HepG2 (cell line): ENCODE results near the gene MED25. TPM values are rescaled to one million over a fixed set of nuclear protein-coding genes. Genes with fewer than 3 reads are reported as not detected.

Source experiments
- ADNP ChIP-seq: sonication (generic); formaldehyde crosslinking; IDR thresholded peaks from 2 replicates; pipeline ENCODE4 v1.4.0; 2020; ENCODE audit warnings: missing genetic modification reagents
- ATM ChIP-seq: fragments of 450-650 bp; IDR thresholded peaks from 2 replicates; pipeline ENCODE4 v1.7.1; 2017; ENCODE audit warnings: mild to moderate bottlenecking, borderline replicate concordance
- CCAR2 ChIP-seq: fragments of 200-400 bp; formaldehyde crosslinking; optimal IDR thresholded peaks from 2 replicates; pipeline ENCODE3; 2018; ENCODE audit warnings: low read depth, mild to moderate bottlenecking, low read length, moderate library complexity
- ESRRA ChIP-seq: sonication (generic); formaldehyde crosslinking; IDR thresholded peaks from 2 replicates; pipeline ENCODE4 v1.5.1; 2020; ENCODE audit warnings: mild to moderate bottlenecking, low read depth, missing genetic modification reagents
- FOXC1 ChIP-seq: sonication (generic); formaldehyde crosslinking; IDR thresholded peaks from 2 replicates; pipeline ENCODE4 v1.8.0; 2022; ENCODE audit warnings: mild to moderate bottlenecking, missing genetic modification reagents, borderline replicate concordance
- HNRNPUL1 ChIP-seq: fragments of 200-400 bp; formaldehyde crosslinking; IDR thresholded peaks from 2 replicates; pipeline ENCODE4 v1.6.1; 2017; ENCODE audit warnings: low read depth, mild to moderate bottlenecking, low read length, moderate library complexity
- HOXA9 ChIP-seq: sonication (generic); formaldehyde crosslinking; IDR thresholded peaks from 2 replicates; pipeline ENCODE4 v1.8.1; 2022; ENCODE audit warnings: missing genetic modification reagents, mild to moderate bottlenecking, moderate library complexity, borderline replicate concordance
- IRF2 ChIP-seq: IDR thresholded peaks from 2 replicates; pipeline ENCODE4 v1.6.1; 2018; ENCODE audit warnings: missing genetic modification reagents, missing compliant biosample characterization
- KLF11 ChIP-seq: IDR thresholded peaks from 2 replicates; pipeline ENCODE4 v1.6.1; 2016; ENCODE audit warnings: missing compliant biosample characterization
- KLF9 ChIP-seq: IDR thresholded peaks from 2 replicates; pipeline ENCODE4 v1.6.1; 2016; ENCODE audit warnings: low read depth
- MAF1 ChIP-seq: sonication (generic); formaldehyde crosslinking; IDR thresholded peaks from 2 replicates; pipeline ENCODE4 v1.5.0; 2020; ENCODE audit warnings: missing genetic modification reagents, borderline replicate concordance
- MAZ ChIP-seq, 2 experiments: sonication (generic) in 1 of 2; formaldehyde crosslinking in 1 of 2; IDR thresholded peaks; 2 replicates each; pipeline versions ENCODE4 v1.5.0 to v1.6.1; 2012 to 2020; ENCODE audit warnings: low read depth in 2 of 2, mild to moderate bottlenecking in 2 of 2, borderline replicate concordance in 1 of 2, improper control_type of control experiment in 1 of 2, low read length in 1 of 2, missing genetic modification reagents in 1 of 2, moderate library complexity in 1 of 2
- MIER2 ChIP-seq: IDR thresholded peaks from 2 replicates; pipeline ENCODE4 v1.6.1; 2016; ENCODE audit warnings: missing biosample characterization, missing genetic modification reagents
- RAD51 ChIP-seq: fragments of 450-650 bp; IDR thresholded peaks from 2 replicates; pipeline ENCODE4 v1.6.1; 2016; ENCODE audit warnings: borderline replicate concordance
- STAT5B ChIP-seq: sonication (generic); formaldehyde crosslinking; IDR thresholded peaks from 2 replicates; pipeline ENCODE4 v1.4.0; 2020; ENCODE audit warnings: missing genetic modification reagents
- TRIM24 ChIP-seq: sonication (generic); formaldehyde crosslinking; IDR thresholded peaks from 2 replicates; pipeline ENCODE4 v1.8.0; 2022; ENCODE audit warnings: mild to moderate bottlenecking, missing genetic modification reagents
- ZIK1 ChIP-seq: sonication (generic); formaldehyde crosslinking; IDR thresholded peaks from 2 replicates; pipeline ENCODE4 v1.5.0; 2020; ENCODE audit warnings: mild to moderate bottlenecking, low read depth, missing genetic modification reagents, borderline replicate concordance
- ZNF484 ChIP-seq: sonication (generic); formaldehyde crosslinking; IDR thresholded peaks from 2 replicates; pipeline ENCODE4 v1.5.1; 2020; ENCODE audit warnings: mild to moderate bottlenecking, low read depth, missing genetic modification reagents, borderline replicate concordance
- ZNF550 ChIP-seq: sonication (generic); formaldehyde crosslinking; IDR thresholded peaks from 2 replicates; pipeline ENCODE4 v1.4.0; 2020; ENCODE audit warnings: mild to moderate bottlenecking, missing genetic modification reagents, borderline replicate concordance
- ZNF552 ChIP-seq: sonication (generic); formaldehyde crosslinking; IDR thresholded peaks from 2 replicates; pipeline ENCODE4 v1.9.0; 2022; ENCODE audit warnings: missing genetic modification reagents, mild to moderate bottlenecking, borderline replicate concordance
- ZNF713 ChIP-seq: sonication (generic); formaldehyde crosslinking; IDR thresholded peaks from 2 replicates; pipeline ENCODE4 v1.4.0; 2020; ENCODE audit warnings: mild to moderate bottlenecking, missing genetic modification reagents
- ZNF790 ChIP-seq: sonication (generic); formaldehyde crosslinking; IDR thresholded peaks from 2 replicates; pipeline ENCODE4 v1.8.0; 2022; ENCODE audit warnings: missing genetic modification reagents, mild to moderate bottlenecking, borderline replicate concordance
- polyA plus RNA-seq, 8 experiments: library from polyadenylated mRNA; depleted of rRNA in 3 of 8; stranded (reverse) in 7 of 8; unstranded in 1 of 8; fragments of >200 nt; fragmentation: Illumina TruSeq in 4 of 8; extraction: Trizol in 4 of 8; gene quantifications; 2 replicates each; pipeline versions ENCODE4 v1.2.1 to v1.2.3, GENCODE V29; 2011 to 2016; ENCODE audit warnings: low read depth in 4 of 8, missing spikeins in 1 of 8, mixed read lengths in 1 of 8; ENCODE audit not compliant: insufficient read depth in 1 of 8
- total RNA-seq, 5 experiments: library from RNA; depleted of rRNA; stranded (reverse); fragments of >200 nt; fragmentation: Illumina TruSeq; extraction: Trizol; gene quantifications; 2 replicates each; pipeline ENCODE4 v1.2.3, GENCODE V29; 2016; ENCODE audit warnings: low read depth in 1 of 5
- TF ChIP-seq, protein P1 (sequence below): sonication (generic); formaldehyde crosslinking; conservative IDR thresholded peaks from 2 replicates; pipeline ENCODE4 v1.5.0; 2020; ENCODE audit warnings: missing genetic modification reagents
- TF ChIP-seq, protein P2 (sequence below): sonication (generic); formaldehyde crosslinking; IDR thresholded peaks from 2 replicates; pipeline ENCODE4 v1.5.1; 2020; ENCODE audit warnings: missing genetic modification reagents, mild to moderate bottlenecking, borderline replicate concordance
- TF ChIP-seq, protein P3 (sequence below): sonication (generic); formaldehyde crosslinking; IDR thresholded peaks from 2 replicates; pipeline ENCODE4 v1.5.0; 2020; ENCODE audit warnings: mild to moderate bottlenecking, missing genetic modification reagents

MED25 gene
- total and polyA plus RNA-seq, 2 of the 13 experiments (the other 11 are each of a cell fraction or from before 2014, with no cell fraction given), result 11.1 to 15.1 TPM

DNA sequence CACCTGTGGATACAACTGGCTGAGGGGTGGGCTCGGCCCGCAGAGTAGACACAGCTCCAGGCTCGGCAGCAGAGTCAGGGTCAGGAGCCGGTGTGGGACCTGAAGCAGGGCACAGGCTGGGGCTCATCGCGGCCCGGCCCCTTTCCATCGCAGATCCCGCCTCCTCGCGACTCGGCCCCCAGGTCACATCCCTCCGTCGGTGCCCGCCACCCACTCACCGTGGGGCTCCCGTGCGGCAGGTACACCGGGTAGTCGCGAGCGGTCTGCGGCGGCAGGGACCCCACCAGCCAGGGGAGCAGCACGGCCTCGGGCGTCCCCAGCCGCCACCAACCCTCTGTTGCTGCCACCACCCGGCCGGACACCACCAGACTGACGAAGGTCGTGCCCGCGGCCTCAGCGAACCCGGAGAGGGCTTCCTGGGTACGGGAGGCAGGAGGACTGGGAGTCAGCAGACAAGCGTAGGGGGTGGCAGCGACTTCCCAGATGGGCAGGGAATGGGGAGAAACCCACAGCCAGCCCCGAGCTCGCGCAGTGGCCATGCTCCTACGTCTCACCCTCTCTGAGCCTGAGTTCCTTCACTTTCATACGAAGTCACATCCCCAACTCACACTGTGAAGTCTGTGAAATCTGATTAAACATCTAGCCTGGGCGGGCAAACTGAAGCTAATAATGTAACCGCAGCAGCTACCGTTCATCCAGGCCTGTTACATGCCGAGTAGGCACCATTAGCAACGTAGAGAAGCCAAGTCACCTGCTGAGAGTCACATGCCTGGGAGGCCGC lies 8.7 kb upstream of the MED25 start (continued):
- TF ChIP-seq, protein P1, sequence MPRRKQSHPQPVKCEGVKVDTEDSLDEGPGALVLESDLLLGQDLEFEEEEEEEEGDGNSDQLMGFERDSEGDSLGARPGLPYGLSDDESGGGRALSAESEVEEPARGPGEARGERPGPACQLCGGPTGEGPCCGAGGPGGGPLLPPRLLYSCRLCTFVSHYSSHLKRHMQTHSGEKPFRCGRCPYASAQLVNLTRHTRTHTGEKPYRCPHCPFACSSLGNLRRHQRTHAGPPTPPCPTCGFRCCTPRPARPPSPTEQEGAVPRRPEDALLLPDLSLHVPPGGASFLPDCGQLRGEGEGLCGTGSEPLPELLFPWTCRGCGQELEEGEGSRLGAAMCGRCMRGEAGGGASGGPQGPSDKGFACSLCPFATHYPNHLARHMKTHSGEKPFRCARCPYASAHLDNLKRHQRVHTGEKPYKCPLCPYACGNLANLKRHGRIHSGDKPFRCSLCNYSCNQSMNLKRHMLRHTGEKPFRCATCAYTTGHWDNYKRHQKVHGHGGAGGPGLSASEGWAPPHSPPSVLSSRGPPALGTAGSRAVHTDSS (CRISPR knock-in tag), result no peak
- TF ChIP-seq MIER2, result no peak
- TF ChIP-seq MAF1 (CRISPR knock-in tag), result no peak
- TF ChIP-seq ESRRA (CRISPR knock-in tag), result no peak
- no peak for TF ChIP-seq ATM
- TF ChIP-seq FOXC1, result 0 out of 2 replicates have a peak, but pooled peaks have one; percentile 54
- no peak for TF ChIP-seq CCAR2
- TF ChIP-seq STAT5B, result 0 out of 2 replicates have a peak, but pooled peaks have one; percentile 23
- TF ChIP-seq RAD51, result 0 out of 2 replicates have a peak, but pooled peaks have one; percentile 12
- TF ChIP-seq ZNF552 (CRISPR knock-in tag), result no peak
- no peak for TF ChIP-seq IRF2 (CRISPR knock-in tag)
- no peak for TF ChIP-seq KLF11 (CRISPR knock-in tag)
- TF ChIP-seq ZNF484 (CRISPR knock-in tag), result no peak
- TF ChIP-seq ZNF790 (CRISPR knock-in tag), result no peak
- TF ChIP-seq, protein P2, sequence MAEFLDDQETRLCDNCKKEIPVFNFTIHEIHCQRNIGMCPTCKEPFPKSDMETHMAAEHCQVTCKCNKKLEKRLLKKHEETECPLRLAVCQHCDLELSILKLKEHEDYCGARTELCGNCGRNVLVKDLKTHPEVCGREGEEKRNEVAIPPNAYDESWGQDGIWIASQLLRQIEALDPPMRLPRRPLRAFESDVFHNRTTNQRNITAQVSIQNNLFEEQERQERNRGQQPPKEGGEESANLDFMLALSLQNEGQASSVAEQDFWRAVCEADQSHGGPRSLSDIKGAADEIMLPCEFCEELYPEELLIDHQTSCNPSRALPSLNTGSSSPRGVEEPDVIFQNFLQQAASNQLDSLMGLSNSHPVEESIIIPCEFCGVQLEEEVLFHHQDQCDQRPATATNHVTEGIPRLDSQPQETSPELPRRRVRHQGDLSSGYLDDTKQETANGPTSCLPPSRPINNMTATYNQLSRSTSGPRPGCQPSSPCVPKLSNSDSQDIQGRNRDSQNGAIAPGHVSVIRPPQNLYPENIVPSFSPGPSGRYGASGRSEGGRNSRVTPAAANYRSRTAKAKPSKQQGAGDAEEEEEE (CRISPR knock-in tag), result no peak
- TF ChIP-seq ADNP, result no peak
- no peak for TF ChIP-seq TRIM24 (CRISPR knock-in tag)
- no peak for TF ChIP-seq HNRNPUL1
- 0 out of 2 replicates have a peak, but pooled peaks have one; percentile 62 for TF ChIP-seq ZIK1
- no peak for TF ChIP-seq MAZ (IDR thresholded peaks at IDR 0.05; ENCODE audit: borderline replicate concordance, low read depth, low read length)
- peak; percentile 17; the same call in 1 of the 2 replicates for TF ChIP-seq MAZ (CRISPR knock-in tag; IDR thresholded peaks at IDR 0.05; ENCODE audit: low read depth)
- no peak for TF ChIP-seq ZNF550 (CRISPR knock-in tag)
- peak; percentile 82 for TF ChIP-seq ZNF713 (CRISPR knock-in tag)
- no peak for TF ChIP-seq KLF9 (CRISPR knock-in tag)
- TF ChIP-seq, protein P3, sequence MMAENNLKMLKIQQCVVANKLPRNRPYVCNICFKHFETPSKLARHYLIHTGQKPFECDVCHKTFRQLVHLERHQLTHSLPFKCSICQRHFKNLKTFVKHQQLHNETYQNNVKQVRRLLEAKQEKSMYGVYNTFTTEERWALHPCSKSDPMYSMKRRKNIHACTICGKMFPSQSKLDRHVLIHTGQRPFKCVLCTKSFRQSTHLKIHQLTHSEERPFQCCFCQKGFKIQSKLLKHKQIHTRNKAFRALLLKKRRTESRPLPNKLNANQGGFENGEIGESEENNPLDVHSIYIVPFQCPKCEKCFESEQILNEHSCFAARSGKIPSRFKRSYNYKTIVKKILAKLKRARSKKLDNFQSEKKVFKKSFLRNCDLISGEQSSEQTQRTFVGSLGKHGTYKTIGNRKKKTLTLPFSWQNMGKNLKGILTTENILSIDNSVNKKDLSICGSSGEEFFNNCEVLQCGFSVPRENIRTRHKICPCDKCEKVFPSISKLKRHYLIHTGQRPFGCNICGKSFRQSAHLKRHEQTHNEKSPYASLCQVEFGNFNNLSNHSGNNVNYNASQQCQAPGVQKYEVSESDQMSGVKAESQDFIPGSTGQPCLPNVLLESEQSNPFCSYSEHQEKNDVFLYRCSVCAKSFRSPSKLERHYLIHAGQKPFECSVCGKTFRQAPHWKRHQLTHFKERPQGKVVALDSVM, result no peak; the same call in 1 of the 2 replicates
- TF ChIP-seq HOXA9, result no peak
